Uterus (tissue), 4 donors: Measurements from ENCODE around the gene RANGRF. TPM values are rescaled to one million over a fixed set of nuclear protein-coding genes. Genes with fewer than 3 reads are reported as not detected.

Source experiments
- DNase-seq, 2 donors: peaks; one replicate each; pipeline ENCODE4 v3.0.0-alpha.2; 2019 to 2020
- H3K27ac ChIP-seq, 2 donors: fragments of 200-600 bp; sonication (generic); 1 replicate in 1 of 2; 2 replicates in 1 of 2; pipeline ENCODE4 v1.5.1; 2016 to 2018
- H3K27me3 ChIP-seq, 2 donors: fragments of 200-600 bp; sonication (generic); one replicate each; pipeline ENCODE4 v1.5.1; 2018 to 2019; ENCODE audit warnings: control low read depth in 1 of 2
- H3K36me3 ChIP-seq, 2 donors: fragments of 200-600 bp; sonication (generic); one replicate each; pipeline ENCODE4 v1.5.1; 2019; ENCODE audit warnings: control low read depth in 1 of 2
- H3K4me1 ChIP-seq, 2 donors: fragments of 200-600 bp; sonication (generic); one replicate each; pipeline ENCODE4 v1.5.1; 2018 to 2019; ENCODE audit warnings: control low read depth in 1 of 2
- H3K4me3 ChIP-seq, 2 donors: fragments of 200-600 bp; sonication (generic); 1 replicate in 1 of 2; 2 replicates in 1 of 2; pipeline ENCODE4 v1.5.1; 2018 to 2019; ENCODE audit warnings: mild to moderate bottlenecking in 1 of 2
- H3K9me3 ChIP-seq, 2 donors: fragments of 200-600 bp; sonication (generic); one replicate each; pipeline ENCODE4 v1.5.1; 2019; ENCODE audit warnings: control low read depth in 1 of 2
- CTCF ChIP-seq, 4 experiments: fragments of 200-600 bp in 2 of 4; fragments of 450-650 bp in 2 of 4; sonication (generic) in 2 of 4; IDR thresholded peaks; one replicate each; pipeline ENCODE4 v1.5.1; 2016 to 2019; ENCODE audit warnings: antibody characterized with exemption in 4 of 4, mild to moderate bottlenecking in 2 of 4, moderate library complexity in 1 of 4
- POLR2A ChIP-seq, 2 donors: fragments of 450-650 bp; IDR thresholded peaks; one replicate each; pipeline ENCODE4 v1.6.1; 2016; ENCODE audit warnings: antibody characterized with exemption in 2 of 2, mild to moderate bottlenecking in 1 of 2, moderate library complexity in 1 of 2
- intact Hi-C: fragments of 100-400 bp; cut with DNase I; formaldehyde crosslinking; loops from one replicate; pipeline ENCODE4 v1.15.1; 2023; ENCODE audit warnings: low total_unique reads
- total RNA-seq, 4 donors: library from RNA; depleted of rRNA in 3 of 4; stranded (reverse); fragments of >200 nt in 3 of 4; gene quantifications; one replicate each; pipeline versions ENCODE4 v1.1.0 to v1.2.4, GENCODE V29; 2014 to 2023
- donor health status: DM: yes; HTN: yes; CAD: no.

The RANGRF gene
- total RNA-seq, 4 donors from 2014 or later, result 5.1 to 39.6 (median 16.4) TPM

DNA sequence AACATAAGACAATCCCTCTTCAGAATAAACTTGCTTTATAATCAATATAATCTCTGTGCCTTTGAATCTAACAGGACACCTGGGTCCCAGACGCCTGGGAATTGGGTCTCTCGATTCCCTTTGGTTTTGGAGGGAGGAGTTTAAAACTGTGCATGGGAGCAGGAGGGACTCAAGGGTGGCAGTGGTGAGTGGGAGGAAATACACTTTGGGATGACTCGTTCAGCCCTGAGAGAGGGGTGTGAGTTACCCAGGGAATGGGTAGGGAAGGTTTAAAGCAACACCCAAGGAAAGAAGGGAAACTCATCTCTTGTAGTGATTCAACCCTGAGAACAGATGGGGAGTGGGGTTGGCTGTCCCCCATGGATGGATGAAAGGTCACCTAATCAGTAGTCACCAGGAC is 1.6 kb downstream of the RANGRF start:
- no peaks in the 10 kb centered on the region for H3K27me3 ChIP-seq
- H3K4me3 ChIP-seq, result no peak overlapping the region
- no peaks in the 10 kb centered on the region for H3K9me3 ChIP-seq
- H3K27ac ChIP-seq, result no peak overlapping the region
- H3K4me1 ChIP-seq, result peaks cover 0 to 6% of the 10 kb centered on the region in 2 donors
- no peak for TF ChIP-seq CTCF (IDR thresholded peaks at IDR 0.05)
- no peak for TF ChIP-seq POLR2A (IDR thresholded peaks at IDR 0.05)
- no peaks in the 10 kb centered on the region for H3K36me3 ChIP-seq
- no peak for DNase-seq
- intact Hi-C loops, result no loop called here

- no peaks in the 10 kb centered on the region for H3K27me3 ChIP-seq
- H3K4me3 ChIP-seq, result no peak overlapping the region
- no peaks in the 10 kb centered on the region for H3K36me3 ChIP-seq
- TF ChIP-seq CTCF (IDR thresholded peaks at IDR 0.05) (no peak), POLR2A (IDR thresholded peaks at IDR 0.05) (no peak)
- no peak for DNase-seq
- peaks cover 0 to 6% of the 10 kb centered on the region in 2 donors for H3K4me1 ChIP-seq
- intact Hi-C loops, result no loop called here
- no peaks in the 10 kb centered on the region for H3K9me3 ChIP-seq
- H3K27ac ChIP-seq, result no peak overlapping the region
Observed at GRCh38 chr17:8292639-8293395, 4.3 kb downstream of the RANGRF start.

DNA sequence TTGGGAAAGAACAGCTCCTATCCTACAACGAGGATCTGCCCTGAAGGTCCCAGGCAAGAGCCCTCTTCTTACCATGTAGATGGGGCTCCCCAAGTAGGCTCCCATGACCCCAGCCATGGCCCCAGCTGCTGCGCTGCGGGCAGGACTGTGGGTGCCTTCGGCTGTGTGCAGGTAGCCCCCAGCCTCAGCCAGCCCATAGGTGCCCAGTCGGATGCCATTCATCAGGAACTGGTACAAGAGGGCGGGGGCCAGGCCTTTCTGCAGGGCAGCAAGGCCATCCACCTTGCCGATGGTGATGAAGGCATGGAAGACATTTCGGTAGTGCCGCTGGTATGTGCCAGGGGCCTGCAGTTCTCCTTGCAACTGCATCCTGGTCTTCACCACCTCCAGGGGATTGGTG is 5.9 kb downstream of the RANGRF start:
- no peaks in the 10 kb centered on the region for H3K36me3 ChIP-seq
- TF ChIP-seq POLR2A (IDR thresholded peaks at IDR 0.05) (no peak), CTCF (IDR thresholded peaks at IDR 0.05) (no peak)
- H3K27me3 ChIP-seq, result no peaks in the 10 kb centered on the region
- intact Hi-C loops, result no loop called here
- H3K27ac ChIP-seq, result no peak overlapping the region
- DNase-seq, result no peak
- no peak overlapping the region for H3K4me3 ChIP-seq
- no peaks in the 10 kb centered on the region for H3K9me3 ChIP-seq
- H3K4me1 ChIP-seq, result peaks cover 0 to 4% of the 10 kb centered on the region in 2 donors

DNA sequence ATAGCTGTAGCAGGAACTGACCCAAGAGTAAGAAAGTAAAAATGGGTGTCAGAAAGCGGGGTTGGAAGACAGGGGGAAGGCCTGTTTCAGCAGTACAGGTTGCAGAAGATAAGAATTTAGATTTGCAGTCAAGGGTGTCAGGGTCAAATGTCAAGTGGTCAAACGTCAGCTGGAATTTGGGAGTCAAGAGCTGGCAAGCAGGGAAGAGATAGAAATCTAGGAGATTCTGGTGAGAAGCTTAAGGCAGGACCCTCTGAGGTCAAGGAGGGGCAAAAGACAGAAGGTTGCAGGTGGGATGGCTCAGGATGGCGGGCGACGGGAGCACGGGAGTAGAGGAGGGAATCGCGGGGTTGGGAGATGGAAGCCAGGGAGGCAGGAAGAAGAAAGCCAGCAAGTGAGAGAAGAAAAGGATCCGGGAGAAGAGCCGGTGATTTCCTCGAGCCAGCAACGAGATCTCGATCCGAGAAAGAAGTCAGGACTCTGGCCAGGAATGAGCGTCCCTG is 6.4 kb downstream of the RANGRF start:
- no peak for DNase-seq
- H3K27ac ChIP-seq, result peak overlapping the region; percentile 81 to 83
- TF ChIP-seq CTCF (IDR thresholded peaks at IDR 0.05) (no peak), POLR2A (IDR thresholded peaks at IDR 0.05) (no peak)
- no peaks in the 10 kb centered on the region for H3K4me1 ChIP-seq
- intact Hi-C loops, result no loop called here
- no peaks in the 10 kb centered on the region for H3K9me3 ChIP-seq
- H3K27me3 ChIP-seq, result no peaks in the 10 kb centered on the region
- no peaks in the 10 kb centered on the region for H3K36me3 ChIP-seq
- peak overlapping the region; percentile 62 to 75 for H3K4me3 ChIP-seq

DNA sequence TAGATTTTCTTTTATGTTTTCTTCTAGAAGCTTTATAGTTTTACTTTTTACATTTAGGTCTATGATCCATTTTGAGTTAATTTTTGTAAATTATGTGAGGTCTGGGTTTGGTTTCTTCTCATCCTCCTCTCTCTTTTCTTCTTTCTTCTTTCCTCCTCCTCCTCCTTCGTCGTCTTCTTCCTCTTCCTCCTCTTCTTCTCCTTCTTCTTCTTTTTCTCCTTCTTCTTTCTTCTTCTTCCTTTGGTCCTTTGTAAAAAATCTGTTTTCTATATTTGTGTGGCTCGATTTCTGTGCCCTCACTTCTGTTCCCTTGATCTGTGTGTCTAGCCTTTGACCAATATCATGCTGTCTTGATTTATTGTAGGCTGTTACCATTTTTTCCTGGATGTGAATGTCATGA is 11.8 kb downstream of the RANGRF start:
- H3K9me3 ChIP-seq, result no peaks in the 10 kb centered on the region
- no peak overlapping the region for H3K27ac ChIP-seq
- no peaks in the 10 kb centered on the region for H3K36me3 ChIP-seq
- H3K4me3 ChIP-seq, result no peak overlapping the region
- H3K27me3 ChIP-seq, result no peaks in the 10 kb centered on the region
- DNase-seq, result no peak
- no peaks in the 10 kb centered on the region for H3K4me1 ChIP-seq
- intact Hi-C loops, result loop anchor here (10.0 kb wide), 1 partner anchor 225 kb away; no protein-coding TSS in a partner anchor
- TF ChIP-seq POLR2A (IDR thresholded peaks at IDR 0.05), result no peak
- no peak for TF ChIP-seq CTCF (IDR thresholded peaks at IDR 0.05)
